SIG-M5 treated with dmso at 0.1 percent for 504 hours (cell line): ENCODE results near the gene RDH5.
"Not testable (repeated sequence)": the region's sequence is repeated elsewhere in the genome, so short reads cannot be mapped to it uniquely, and the experiment has no call there.

Experiments
- DNase-seq: peaks from one replicate; lab custom pipeline; 2025; ENCODE audit not compliant: unreplicated experiment; lab: John Stamatoyannopoulos, UW

RDH5 gene

DNA sequence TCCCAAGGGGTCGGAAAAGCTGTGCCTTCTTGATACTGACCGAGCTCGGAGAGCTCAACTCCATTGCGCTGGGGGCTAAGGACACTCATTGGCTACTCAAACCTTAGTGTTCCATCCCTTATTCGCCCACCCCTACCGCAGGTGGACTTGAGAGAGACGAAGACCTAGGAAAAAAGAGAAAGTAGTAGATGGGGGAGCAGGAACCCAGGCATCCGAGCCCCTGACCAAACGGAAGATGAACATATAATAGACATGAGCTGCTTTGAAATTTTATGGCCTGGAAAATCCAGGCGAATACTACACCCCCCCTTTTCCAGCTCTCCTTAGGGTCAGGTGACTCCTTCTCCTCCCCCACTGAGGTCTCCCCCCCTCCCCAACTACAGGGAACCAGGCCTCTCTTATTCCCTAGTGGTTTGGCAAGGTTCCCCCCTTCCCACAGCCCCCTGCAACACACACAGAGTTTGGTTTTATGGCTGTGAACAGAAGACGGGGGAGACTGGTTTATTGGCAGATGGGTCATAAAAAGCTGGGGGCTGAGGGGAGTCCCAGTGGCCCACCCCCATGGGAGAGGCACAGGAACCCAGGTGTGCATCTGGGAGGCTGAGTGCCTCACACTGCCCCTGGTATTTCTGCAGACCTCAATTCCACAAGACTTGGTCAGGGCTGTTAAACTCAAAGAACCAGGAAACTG lies 24.3 kb downstream of the RDH5 start:
- DNase-seq = no peak

DNA sequence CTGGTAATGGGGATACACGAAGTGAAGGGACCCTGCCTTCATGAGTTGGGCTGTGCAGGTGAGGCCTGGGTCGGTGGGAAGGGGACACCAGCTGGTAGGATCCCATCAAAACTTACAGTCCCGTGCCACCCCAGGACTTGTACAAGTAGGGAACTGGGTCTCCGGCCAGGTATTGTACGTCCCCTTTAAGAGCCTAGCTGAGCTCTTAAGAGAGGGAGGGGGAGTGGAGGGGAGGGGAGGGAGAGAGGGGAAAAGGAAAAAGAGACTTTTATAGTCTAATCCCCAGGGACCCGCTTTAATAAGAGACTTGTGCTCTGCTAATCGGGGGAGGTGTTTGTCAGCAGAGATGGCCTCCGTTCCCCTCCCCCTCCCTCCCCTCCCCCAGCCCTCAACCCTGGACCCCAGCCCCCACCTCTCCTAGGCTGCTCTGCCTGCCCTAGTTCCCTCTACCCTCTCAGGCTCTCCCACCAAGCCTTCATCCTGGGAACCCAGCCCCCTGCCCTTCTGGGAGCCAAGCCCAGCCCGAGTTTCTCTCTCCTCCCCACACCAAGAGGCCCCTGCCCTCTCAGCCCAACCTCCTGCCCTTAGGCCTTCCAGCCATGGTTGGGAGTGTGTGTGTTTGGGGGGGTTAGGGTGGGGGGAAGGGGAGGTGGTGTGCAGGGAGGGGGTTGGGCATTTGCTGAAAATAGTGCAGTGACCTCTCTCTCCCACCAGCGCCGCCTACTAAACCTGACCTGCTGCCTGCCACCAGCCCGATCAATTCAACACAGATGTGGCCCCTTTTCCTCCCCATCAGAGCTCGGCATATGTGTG lies 25.4 kb downstream of the RDH5 start:
- DNase-seq = no peak

DNA sequence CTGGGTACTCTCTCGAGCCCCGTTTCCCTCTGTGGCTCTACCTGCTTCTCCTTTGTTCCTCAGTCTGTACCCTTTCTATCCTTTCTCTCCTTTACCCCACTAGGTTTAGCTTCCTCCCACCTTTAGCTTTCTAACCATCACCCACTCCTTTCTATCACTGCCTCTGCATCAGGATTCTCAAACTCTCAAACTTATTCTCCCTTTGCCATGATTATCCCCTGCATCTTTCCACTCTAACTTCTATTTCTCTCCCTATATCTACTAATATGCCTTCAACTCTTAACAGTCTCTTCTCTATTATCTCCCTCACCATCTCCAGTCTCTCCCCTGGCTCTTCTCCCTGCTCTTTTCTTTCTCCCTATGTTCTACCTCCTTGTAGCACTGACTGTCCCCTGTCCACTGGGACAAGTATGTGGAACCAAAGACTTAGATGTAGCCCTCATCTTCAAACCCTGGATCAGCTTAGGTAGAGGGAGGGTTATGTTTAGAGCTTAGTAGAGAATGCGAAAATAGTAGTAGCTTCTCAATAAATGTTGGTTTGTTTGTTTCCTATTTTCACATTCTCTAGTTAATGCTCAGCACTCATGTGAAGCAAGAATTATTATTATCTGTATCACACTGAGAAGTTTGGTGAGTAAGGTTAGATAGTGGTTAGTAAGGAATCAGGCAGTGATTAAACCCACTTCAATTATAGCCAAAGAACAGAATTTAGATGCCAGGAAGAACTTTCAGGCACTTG lies 26.1 kb downstream of the RDH5 start:
- no peak for DNase-seq

DNA sequence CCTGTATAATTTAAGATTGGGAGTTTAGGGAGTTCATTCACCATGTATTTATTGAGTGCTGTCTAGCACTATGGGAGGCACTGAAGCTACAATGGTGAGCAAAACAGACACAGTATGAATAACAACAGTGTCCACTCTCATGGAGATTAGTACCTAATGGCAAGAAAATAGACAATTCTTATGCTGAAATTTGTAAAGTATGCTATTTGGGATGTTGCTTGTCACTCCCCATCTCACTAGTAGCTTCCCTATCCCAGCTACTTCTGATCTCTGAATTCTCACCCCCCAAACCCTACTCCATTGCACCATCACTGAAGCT lies 26.7 kb downstream of the RDH5 start:
- no peak for DNase-seq

DNA sequence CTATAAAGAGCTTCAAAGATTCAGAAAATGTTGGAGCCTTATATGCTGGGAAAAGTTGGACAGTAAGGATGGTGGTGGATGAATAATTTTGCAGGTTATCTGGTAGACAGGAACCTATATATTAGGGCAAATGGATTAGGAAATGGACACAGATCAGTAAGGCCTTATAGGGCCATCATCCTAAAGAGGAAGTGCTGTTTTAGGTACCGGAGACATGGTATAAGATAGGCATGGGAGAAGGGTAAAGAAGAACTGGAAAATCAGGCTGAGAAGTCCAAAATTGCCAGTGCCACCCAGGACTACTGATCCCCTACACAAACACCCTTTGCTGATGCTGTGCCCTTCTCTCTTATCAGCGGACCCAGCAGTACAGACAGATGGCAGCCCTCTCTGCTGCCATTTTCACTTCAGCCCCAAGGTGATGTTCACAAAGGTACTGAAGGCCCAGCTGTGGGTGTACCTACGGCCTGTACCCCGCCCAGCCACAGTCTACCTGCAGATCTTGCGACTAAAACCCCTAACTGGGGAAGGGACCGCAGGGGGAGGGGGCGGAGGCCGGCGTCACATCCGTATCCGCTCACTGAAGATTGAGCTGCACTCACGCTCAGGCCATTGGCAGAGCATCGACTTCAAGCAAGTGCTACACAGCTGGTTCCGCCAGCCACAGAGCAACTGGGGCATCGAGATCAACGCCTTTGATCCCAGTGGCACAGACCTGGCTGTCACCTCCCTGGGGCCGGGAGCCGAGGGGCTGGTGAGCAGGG lies 28.2 kb downstream of the RDH5 start:
- no peak for DNase-seq

DNA sequence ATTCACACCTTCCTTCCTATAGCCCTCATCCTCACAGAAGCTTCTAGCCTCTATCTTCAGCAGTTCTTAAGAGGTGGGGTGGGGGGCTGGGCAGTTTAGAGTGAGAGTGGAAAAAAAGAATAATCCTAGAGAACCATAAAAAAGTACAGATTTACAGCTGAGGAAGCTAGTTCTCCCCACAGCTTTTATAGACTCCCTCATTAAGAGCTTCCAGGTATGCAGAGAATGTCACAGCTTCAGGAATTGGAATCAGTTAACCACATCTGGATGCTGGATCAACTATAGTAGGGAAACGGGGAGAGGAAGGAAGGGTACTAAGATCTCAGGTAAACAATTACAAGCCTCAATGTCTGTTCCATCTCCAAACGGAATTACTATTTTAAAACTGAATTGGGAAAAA lies 35.1 kb downstream of the RDH5 start:
- DNase-seq = no peak

DNA sequence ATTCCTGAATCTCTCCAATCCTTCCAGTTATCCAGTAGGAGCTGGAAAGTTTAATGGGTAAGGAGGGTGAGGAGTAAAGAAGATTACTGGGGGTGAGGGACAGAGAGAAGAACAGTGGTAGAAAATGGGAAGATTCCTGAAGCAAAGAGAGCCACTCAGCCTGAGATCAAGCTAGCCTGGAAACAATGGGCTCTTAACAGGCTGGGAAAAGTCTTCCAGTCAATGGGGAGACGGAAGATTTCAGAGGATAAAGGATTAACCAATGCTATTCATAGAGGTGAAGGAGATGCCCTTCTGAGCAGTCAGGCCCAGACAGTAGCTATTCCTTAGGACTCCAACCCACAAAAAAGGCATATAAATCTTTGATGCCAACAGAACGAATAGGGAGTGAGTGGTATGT lies 37.5 kb downstream of the RDH5 start:
- DNase-seq = no peak

DNA sequence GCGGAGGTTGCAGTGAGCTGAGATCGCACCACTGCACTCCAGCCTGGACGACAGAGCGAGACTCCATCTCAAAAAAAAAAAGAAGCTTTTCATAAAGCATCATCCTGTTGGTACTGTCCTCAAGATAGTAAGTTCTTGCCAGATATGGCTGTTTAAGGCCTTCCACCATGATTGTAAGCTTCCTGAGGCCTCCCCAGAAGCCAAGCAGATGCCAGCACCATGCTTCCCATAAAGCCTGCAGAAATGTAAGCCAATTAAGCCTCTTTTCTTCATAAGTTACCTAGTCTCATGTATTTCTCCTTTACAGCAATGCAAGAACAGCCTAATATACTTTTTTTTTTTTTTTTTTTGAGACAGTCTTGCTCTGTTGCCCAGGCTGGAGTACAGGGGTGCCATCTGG lies 38.4 kb downstream of the RDH5 start:
- DNase-seq = not testable (repeated sequence)

DNA sequence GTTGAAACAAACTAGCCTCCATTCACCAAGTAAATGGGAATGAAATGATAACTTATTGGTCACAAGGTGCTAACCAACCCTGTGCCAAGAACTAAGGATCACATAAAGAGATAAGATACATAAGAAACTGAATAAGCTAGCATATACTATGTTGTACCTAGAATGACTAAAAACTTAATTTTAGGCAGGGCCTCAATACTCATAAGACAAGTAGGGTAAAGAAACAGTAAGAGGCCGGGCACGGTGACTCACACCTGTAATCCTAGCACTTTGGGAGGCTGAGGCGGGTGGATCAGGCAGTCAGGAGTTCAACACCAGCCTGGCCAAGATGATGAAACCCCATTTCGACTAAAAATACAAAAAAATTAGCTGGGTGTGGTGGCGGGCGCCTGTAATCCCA lies 40.5 kb downstream of the RDH5 start:
- DNase-seq = no peak

DNA sequence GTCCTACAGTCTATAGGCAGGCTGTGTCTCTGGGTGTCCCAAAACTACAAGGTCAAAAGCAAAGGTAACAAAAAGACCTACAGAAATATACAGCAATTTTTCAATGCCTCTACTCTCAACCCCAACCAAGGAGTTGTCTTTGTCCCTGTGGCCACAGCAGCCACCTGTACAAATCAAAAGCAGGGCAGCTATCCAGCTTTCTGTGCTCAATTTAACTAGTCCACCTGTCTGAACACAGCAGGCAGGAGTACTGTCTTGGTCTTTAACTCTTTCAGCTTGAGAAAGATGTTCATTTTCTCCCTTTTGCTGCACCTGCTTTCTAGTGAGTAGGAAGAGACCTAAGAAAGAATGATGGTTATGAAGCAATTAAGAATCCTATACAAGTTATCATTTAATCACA lies 42.5 kb downstream of the RDH5 start:
- no peak for DNase-seq

DNA sequence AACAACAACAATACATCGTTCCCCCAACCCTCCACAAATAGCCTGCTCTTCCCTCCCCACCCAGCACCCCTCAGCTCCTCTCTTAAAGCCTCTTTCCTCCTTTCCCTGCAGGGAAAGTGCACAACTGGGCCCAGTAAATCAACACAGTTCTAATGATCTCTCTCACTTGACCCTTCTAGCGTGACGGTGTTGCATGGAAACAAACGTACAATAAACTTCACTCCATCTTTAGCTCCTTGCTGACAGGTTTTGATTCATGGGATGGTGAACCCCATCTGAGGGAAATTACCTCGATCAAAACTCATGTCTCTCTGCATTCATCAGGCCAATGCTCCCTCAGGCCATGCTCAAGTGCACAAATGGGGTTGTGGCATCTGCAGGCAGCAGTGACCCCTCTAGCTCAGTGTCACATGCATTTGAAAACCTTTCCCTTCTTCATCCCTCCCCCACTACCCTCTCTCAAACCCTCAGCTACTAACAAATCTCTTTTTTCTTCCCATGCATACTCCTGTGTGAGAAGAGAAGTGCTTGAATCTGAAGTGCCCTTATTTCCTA lies 45.6 kb downstream of the RDH5 start:
- no peak for DNase-seq

DNA sequence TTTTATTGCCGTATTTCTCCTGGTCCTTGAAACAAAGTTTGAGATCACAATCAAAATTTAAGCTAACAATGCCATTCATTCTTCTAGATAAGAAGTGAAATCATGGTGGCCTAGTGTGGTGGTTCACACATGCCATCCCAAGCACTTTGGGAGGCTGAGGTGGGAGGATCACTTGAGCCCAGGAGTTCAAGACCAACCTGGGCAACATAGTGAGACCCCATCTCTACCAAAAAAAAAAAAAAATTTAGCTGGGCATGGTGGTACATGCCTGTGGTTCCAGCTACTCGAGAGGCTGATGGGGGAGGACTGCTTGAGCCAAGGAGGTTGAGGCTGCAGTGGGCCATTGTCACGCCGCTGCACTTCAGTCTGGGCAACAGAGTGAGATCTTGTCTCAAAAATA lies 47.0 kb downstream of the RDH5 start:
- DNase-seq = no peak

DNA sequence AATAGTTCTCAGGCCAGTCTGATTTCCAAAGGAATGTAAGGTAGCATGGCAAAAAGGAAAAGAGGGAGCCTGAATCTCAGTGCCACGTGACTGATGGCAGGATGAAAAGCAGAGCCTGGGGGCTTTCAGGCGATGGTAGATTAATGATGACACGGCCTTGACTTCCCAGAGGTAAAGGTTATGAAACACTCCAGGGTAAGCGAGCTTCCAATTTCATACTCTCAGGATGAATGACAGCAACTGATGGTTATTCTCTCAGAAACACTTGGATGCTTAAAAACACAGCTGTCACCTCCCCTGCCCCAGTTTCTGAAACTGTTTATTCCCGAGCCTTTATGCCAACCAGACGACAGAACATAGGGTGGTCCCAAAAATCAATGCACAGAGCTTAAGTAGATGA lies 51.5 kb downstream of the RDH5 start:
- DNase-seq = no peak
